ENCODE results near the gene ANTKMT. TPM values are rescaled to one million over a fixed set of nuclear protein-coding genes. Genes with fewer than 3 reads are reported as not detected.

The ANTKMT gene
- total RNA-seq, 3 donors from 2014 or later = 29.9 to 35.7 (median 30.4) TPM

GRCh38 chr16:762595-763268, 41.8 kb downstream of the ANTKMT start:
- Histone ChIP-seq H3K9me3 (no peaks in the 10 kb centered on the region), H3K36me3 (no peaks in the 10 kb centered on the region), H3K27ac (no peak overlapping the region), H3K4me3 (no peak overlapping the region), H3K27me3 (peaks cover 0 to 38% of the 10 kb centered on the region in 2 donors), H3K4me1 (no peaks in the 10 kb centered on the region)
- DNase-seq (ENCODE audit: low spot score in 2 of 2) = no peak
- no peak for TF ChIP-seq POLR2AphosphoS5 (IDR thresholded peaks at IDR 0.05)
- no peak for TF ChIP-seq POLR2A (IDR thresholded peaks at IDR 0.05)
- TF ChIP-seq CTCF (IDR thresholded peaks at IDR 0.05) = no peak
- intact Hi-C loops (cut with DNase I; ENCODE audit: low total_unique reads) = no loop called here

GRCh38 chr16:763369-764183, 42.6 kb downstream of the ANTKMT start:
- intact Hi-C loops (cut with DNase I; ENCODE audit: low total_unique reads) = no loop called here

GRCh38 chr16:764184-764750, 43.3 kb downstream of the ANTKMT start:
- Histone ChIP-seq H3K4me1 (no peaks in the 10 kb centered on the region), H3K4me3 (no peak overlapping the region), H3K27ac (no peak overlapping the region), H3K27me3 (peaks cover 0 to 52% of the 10 kb centered on the region in 2 donors), H3K36me3 (no peaks in the 10 kb centered on the region), H3K9me3 (no peaks in the 10 kb centered on the region)
- intact Hi-C loops (cut with DNase I; ENCODE audit: low total_unique reads) = no loop called here
- no peak for TF ChIP-seq POLR2AphosphoS5 (IDR thresholded peaks at IDR 0.05)
- no peak for TF ChIP-seq CTCF (IDR thresholded peaks at IDR 0.05)
- TF ChIP-seq POLR2A (IDR thresholded peaks at IDR 0.05) = no peak
- no peak for DNase-seq (ENCODE audit: low spot score in 2 of 2)

More at GRCh38 chr16:763369-764183, 42.6 kb downstream of the ANTKMT start:
- Histone ChIP-seq H3K27me3 (peaks cover 0 to 45% of the 10 kb centered on the region in 2 donors), H3K9me3 (no peaks in the 10 kb centered on the region), H3K4me3 (no peak overlapping the region), H3K36me3 (no peaks in the 10 kb centered on the region), H3K4me1 (no peaks in the 10 kb centered on the region), H3K27ac (no peak overlapping the region)
- DNase-seq (ENCODE audit: low spot score in 2 of 2) = no peak
- no peak for TF ChIP-seq CTCF (IDR thresholded peaks at IDR 0.05)
- no peak for TF ChIP-seq POLR2AphosphoS5 (IDR thresholded peaks at IDR 0.05)
- TF ChIP-seq POLR2A (IDR thresholded peaks at IDR 0.05) = no peak

- H3K4me3 ChIP-seq = no peak overlapping the region
- no peak for DNase-seq (ENCODE audit: low spot score in 2 of 2)
- TF ChIP-seq CTCF (IDR thresholded peaks at IDR 0.05) (no peak), POLR2A (IDR thresholded peaks at IDR 0.05) (no peak), POLR2AphosphoS5 (IDR thresholded peaks at IDR 0.05) (no peak)
These were observed 44.0 kb downstream of the ANTKMT start for GRCh38 chr16:764848-765487.

More at GRCh38 chr16:764848-765487, 44.0 kb downstream of the ANTKMT start:
- H3K9me3 ChIP-seq = no peaks in the 10 kb centered on the region
- intact Hi-C loops (cut with DNase I; ENCODE audit: low total_unique reads) = no loop called here
- H3K27me3 ChIP-seq = peaks cover 1 to 58% of the 10 kb centered on the region in 2 donors
- no peak overlapping the region for H3K27ac ChIP-seq
- H3K36me3 ChIP-seq = no peaks in the 10 kb centered on the region
- H3K4me1 ChIP-seq = no peaks in the 10 kb centered on the region

Data from breast epithelium (tissue), 4 donors.